GM12872 (cell line): ENCODE measurements around the gene SORCS3.
A peak's percentile ranks its signal among the peaks of the same experiment; 100 is the strongest.

Experiments
- TF ChIP-seq, protein P1 (sequence below): IDR thresholded peaks from 3 replicates; pipeline ENCODE4 v1.5.1; 2011; ENCODE audit warnings: low read depth, mild to moderate bottlenecking, low read length, moderate library complexity; ENCODE audit not compliant: insufficient read depth

SORCS3 gene

DNA sequence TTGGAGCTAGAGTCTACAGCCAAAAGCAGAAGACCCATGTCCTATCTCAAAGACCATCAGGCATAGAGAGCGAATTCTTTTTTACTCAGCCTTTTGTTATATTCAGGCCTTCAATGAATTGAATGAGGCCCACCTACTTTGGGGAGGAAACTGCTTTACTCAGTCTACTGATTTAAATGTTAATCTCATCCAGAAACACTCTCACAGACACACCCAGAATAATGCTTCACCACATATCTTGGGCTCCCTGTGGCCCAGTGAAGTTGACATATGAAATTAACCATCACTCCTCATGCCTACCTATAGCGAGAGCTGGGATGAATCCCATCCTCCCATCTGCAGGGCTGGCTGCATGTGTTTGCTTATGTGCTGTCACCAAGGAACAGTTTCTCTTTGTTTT lies 26.0 kb upstream of the SORCS3 start:
- TF ChIP-seq, protein P1, sequence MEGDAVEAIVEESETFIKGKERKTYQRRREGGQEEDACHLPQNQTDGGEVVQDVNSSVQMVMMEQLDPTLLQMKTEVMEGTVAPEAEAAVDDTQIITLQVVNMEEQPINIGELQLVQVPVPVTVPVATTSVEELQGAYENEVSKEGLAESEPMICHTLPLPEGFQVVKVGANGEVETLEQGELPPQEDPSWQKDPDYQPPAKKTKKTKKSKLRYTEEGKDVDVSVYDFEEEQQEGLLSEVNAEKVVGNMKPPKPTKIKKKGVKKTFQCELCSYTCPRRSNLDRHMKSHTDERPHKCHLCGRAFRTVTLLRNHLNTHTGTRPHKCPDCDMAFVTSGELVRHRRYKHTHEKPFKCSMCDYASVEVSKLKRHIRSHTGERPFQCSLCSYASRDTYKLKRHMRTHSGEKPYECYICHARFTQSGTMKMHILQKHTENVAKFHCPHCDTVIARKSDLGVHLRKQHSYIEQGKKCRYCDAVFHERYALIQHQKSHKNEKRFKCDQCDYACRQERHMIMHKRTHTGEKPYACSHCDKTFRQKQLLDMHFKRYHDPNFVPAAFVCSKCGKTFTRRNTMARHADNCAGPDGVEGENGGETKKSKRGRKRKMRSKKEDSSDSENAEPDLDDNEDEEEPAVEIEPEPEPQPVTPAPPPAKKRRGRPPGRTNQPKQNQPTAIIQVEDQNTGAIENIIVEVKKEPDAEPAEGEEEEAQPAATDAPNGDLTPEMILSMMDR, result no peak

DNA sequence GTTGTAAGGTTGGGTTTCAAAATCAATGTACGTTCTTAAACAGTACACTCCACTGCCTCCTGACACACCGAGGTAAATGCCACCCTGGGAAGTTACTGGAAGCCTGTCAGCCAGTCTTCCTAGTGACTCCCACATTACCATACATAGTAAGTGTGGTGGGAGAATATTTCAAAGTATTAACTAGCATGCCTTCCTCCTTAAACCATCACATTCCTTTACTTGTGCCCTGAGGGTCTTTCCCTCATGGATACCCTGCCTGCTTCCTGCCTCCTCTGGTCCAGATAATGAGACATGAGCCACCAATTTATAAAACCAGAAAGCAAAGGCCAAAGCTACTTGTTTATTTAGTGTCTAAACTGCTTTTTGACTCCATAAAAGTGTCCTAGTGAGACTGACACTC lies 23.3 kb upstream of the SORCS3 start:
- TF ChIP-seq, protein P1, result no peak

DNA sequence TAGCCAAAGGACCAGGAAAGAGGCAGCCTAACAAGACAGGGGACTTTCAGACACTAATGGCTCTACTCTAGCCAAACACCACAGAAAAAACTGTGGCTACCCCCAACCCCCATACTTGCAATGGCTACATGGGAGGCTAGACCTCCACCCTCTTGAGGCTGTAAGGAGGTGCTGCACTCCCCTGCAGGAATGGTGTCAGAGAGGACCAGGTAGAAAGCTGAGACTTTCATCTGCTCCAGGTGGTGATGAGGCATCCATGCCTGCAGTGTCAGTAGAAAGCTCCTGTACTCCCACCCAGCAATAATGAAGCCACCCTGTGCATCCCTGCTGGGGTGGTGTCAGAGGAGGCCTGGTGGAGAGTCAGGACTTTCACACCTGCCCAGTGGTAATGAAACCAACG lies 18.9 kb upstream of the SORCS3 start:
- TF ChIP-seq, protein P1, result no peak

DNA sequence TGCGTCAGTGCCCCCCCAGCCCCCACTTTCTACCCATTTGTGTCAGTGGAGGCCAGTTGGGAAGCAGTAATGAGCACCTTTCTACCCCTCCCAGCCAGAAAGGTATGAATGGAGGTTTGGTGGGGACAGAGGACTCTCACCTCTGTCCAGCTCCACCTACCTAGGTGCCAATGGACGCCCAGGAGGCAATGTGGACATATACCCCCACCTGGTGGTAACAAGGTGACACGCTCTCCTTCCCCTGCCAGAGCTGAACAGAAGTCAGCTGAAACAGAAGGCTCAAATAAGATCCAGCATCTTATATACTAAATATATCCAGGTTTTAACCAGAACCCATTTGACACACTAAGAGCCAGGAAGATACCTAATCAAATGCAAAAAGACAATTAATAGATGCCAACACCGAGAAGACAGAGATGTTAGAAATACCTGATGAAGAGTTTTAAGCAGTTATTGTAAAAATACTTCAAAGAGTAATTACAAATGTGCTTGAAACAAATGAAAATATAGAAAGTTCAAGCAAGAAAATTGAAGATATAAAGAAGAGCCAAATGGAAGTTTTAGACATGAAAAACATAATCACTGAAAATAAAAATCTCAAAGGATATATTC lies 18.4 kb upstream of the SORCS3 start:
- TF ChIP-seq, protein P1, result peak; percentile 57

DNA sequence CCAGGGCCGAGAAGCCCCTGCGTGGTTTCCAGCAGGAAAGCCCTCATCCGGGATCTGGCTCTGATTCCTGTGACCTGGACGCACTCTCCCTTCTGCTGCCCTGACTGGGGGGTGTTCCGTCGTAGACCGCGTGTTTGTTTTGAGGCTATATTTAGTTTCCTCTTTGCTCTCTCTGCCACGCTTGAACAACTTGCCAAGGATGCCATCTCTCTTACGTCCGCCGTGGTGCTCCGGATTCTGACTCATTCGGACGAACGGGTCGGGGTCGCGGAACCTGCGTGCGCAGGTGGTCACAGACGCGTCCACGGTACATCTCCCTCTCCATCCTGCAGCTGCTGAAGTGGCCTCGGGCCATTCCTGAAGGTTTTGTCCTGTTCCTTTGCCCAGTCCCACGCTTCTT lies 10.4 kb upstream of the SORCS3 start:
- TF ChIP-seq, protein P1, result no peak

DNA sequence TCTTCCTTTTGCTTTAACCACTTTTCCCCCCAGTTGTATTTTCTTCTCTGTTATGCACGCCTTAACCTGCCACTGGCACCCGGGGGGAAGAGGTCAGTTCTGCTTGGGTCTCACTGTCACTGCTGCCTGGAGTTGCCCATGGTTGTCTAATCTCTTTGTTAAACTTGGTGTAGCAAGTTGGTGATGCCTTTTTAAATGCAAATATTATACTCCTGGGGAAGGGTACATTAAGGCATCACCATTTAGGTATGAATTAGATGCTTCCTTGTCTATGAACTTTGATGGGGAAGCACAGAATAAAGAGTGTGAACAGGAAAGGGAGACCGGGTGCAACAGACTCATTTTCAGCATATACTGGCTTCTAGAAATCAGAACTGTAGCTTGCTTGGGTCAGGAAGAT lies 9.1 kb upstream of the SORCS3 start:
- TF ChIP-seq, protein P1, result no peak

DNA sequence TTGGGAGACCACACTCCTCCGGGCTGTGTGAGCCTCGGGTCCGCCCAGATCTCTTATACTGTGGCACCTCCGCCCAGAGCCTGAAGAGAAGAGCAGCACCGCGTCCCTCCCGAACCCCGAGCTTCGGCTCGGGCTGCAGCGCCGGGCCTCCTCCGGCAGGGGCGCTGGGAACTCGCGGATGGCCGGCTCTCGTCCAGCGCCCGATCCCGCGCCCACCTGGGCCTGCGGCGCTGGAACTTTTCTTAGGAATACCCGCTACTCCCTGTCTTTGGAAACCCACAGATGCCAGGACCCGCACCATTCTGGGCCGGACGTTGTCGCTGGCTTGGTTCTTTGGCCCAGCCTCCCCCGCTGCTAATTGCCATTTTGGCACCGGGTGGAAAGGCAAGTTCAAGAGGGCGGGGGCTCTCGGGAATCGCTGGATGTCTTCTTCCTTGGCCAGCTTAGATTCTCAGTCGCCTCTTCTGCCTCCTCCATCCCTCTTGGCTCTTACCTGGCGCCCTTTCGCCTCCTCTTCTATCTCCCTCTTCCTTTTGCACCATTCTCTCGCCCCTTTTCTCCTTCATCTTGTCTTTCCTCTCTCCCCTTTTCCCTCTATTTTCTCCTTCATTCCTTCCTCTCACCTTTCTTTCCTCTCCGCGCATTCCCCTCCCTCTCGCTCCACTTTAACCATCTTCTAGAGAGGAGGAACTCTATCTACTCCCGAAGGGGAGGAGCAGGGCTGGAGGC lies 2.1 kb upstream of the SORCS3 start:
- TF ChIP-seq, protein P1, result peak; percentile 38; the same call in 2 of the 3 replicates
